Measurements from ENCODE around the gene HOXD8.

HOXD8 gene

DNA sequence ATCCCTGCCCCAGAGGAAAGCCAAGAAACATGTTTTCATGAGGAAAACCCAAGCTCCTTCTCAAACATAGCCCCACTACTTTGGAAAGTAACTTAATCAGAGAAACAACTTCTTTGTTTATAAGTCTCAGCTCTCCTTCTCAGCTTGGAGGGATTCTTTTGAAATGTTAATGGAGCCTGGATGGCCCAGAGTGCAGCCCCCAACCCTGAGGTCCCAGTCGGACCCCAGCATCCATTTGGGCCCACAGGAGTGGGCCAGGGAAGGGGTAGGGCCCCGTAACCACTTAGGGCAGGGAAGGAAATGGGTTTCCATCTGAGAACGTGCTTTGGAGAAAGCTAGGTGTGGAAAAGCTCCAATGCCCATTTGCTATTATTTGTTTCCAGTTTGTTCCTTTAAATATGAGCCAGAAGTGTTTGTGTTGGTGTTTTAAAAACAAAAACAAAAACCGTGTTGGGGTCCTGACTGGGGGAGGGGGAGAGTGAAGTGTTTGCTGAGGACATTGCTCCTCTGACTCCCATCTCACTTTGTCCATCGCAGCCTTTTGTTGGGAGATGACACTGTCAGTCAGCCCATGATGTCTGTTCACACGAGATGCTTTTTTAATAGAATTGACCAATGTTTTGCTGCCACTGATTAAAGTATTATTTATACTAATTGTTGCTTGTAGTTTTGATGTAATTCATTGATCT is 26.0 kb downstream of the HOXD8 start:
- H3K4me3 ChIP-seq (ENCODE audit: insufficient read depth, low read length, poor library complexity, severe bottlenecking), result no peak overlapping the region
- no peaks in the 10 kb centered on the region for H3F3A ChIP-seq (ENCODE audit: insufficient read depth)
- H3K27me3 ChIP-seq (ENCODE audit: low read length), result no peaks in the 10 kb centered on the region
- H3K9ac ChIP-seq (ENCODE audit: low read length), result no peak overlapping the region
- H3K4me2 ChIP-seq (ENCODE audit: low read depth, low read length, poor library complexity, severe bottlenecking), result no peak overlapping the region
- no peaks in the 10 kb centered on the region for H3K9me2 ChIP-seq (replicated peaks; ENCODE audit: insufficient read depth, low read length)
- no peak overlapping the region for H3K27ac ChIP-seq (ENCODE audit: low read depth, low read length)
- no peak overlapping the region for H2AFZ ChIP-seq (ENCODE audit: low read depth, low read length, severe bottlenecking)
- TF ChIP-seq EZH2phosphoT487 (conservative IDR thresholded peaks at IDR 0.05; ENCODE audit: low read length), result no peak
- TF ChIP-seq, protein P1, sequence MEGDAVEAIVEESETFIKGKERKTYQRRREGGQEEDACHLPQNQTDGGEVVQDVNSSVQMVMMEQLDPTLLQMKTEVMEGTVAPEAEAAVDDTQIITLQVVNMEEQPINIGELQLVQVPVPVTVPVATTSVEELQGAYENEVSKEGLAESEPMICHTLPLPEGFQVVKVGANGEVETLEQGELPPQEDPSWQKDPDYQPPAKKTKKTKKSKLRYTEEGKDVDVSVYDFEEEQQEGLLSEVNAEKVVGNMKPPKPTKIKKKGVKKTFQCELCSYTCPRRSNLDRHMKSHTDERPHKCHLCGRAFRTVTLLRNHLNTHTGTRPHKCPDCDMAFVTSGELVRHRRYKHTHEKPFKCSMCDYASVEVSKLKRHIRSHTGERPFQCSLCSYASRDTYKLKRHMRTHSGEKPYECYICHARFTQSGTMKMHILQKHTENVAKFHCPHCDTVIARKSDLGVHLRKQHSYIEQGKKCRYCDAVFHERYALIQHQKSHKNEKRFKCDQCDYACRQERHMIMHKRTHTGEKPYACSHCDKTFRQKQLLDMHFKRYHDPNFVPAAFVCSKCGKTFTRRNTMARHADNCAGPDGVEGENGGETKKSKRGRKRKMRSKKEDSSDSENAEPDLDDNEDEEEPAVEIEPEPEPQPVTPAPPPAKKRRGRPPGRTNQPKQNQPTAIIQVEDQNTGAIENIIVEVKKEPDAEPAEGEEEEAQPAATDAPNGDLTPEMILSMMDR (IDR thresholded peaks at IDR 0.05; ENCODE audit: insufficient read depth, low read length, poor library complexity, severe bottlenecking), result no peak
- H3K9me3 ChIP-seq (ENCODE audit: insufficient read depth, low read length), result no peaks in the 10 kb centered on the region
- no peaks in the 10 kb centered on the region for H3K79me2 ChIP-seq (ENCODE audit: insufficient read depth, low read length)
- no peaks in the 10 kb centered on the region for H4K20me1 ChIP-seq (ENCODE audit: low read depth, low read length)
- no peaks in the 10 kb centered on the region for H3K36me3 ChIP-seq (ENCODE audit: low read length)

DNA sequence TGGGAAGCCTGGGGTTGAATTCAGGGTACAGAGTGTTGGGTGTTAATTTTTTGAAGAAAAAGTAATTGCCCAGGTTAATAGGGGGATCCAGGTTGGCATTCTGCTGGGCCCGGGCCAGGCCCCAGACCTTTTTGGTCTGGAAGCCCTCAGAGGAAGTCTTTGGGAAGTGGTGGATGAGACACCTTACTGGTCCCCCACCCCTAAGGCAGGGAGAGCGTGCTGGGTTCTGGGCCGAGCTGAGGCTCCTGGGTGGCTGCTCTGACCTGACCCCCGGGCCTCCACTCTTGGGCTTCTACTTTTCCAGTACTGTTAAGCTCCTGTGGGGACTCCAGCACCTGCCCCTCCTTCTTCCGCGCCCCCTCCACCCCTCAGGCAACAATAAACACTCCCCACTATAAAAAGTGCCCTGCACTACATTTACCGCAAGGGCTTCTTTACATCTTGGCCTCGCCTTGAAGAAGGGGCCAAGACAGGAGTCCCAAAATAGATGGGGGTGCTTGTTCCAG is 26.8 kb downstream of the HOXD8 start:
- Histone ChIP-seq H3K9me3 (ENCODE audit: insufficient read depth, low read length) (no peaks in the 10 kb centered on the region), H3K27me3 (ENCODE audit: low read length) (no peaks in the 10 kb centered on the region), H3K36me3 (ENCODE audit: low read length) (no peaks in the 10 kb centered on the region), H2AFZ (ENCODE audit: low read depth, low read length, severe bottlenecking) (no peak overlapping the region), H3F3A (ENCODE audit: insufficient read depth) (no peaks in the 10 kb centered on the region), H4K20me1 (ENCODE audit: low read depth, low read length) (no peaks in the 10 kb centered on the region), H3K4me2 (ENCODE audit: low read depth, low read length, poor library complexity, severe bottlenecking) (no peak overlapping the region), H3K27ac (ENCODE audit: low read depth, low read length) (no peak overlapping the region), H3K79me2 (ENCODE audit: insufficient read depth, low read length) (no peaks in the 10 kb centered on the region), H3K4me3 (ENCODE audit: insufficient read depth, low read length, poor library complexity, severe bottlenecking) (no peak overlapping the region), H3K9ac (ENCODE audit: low read length) (no peak overlapping the region), H3K9me2 (replicated peaks; ENCODE audit: insufficient read depth, low read length) (no peaks in the 10 kb centered on the region)
- TF ChIP-seq EZH2phosphoT487 (conservative IDR thresholded peaks at IDR 0.05; ENCODE audit: low read length), result no peak
- TF ChIP-seq, protein P1 (IDR thresholded peaks at IDR 0.05; ENCODE audit: insufficient read depth, low read length, poor library complexity, severe bottlenecking), result no peak

DNA sequence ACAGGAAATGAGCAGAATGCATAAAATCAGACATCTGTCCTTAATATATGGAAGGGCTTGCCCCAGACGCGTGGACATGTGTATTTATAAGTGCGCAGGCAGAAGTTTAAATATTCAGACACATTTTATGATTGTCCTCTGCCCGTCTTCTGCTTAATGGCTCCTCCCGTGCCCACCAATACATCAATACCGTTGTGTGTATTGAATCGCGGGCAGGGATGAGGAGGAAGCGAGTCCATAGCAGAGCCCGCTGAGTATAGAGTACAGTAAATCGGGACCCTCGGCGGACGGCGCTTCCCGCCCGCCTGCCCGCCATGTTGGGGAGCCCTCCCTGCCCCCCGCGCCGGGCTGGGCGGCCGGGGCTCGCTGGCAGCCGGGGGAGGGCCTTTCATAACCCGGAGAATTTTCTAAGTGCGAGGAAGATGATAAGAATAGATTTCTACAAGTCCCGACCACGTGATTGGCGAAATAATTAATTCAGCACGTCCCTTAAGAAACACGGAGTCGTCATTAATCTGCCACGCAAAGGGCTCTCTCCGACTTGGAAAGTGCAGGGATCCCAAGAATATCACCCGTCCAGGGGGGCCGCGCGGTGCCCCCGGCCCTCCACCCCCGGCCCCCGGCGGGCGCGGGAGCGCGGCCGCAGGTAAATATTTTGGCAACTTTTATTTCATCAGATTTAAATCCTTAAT is 27.4 kb downstream of the HOXD8 start, which contains the start of gene HOXD3:
TSS of gene HOXD3 (plus strand) at position 501 of the 692 bp plus-strand sequence. CDS start 11,808 bp downstream, outside the sequence.
- Histone ChIP-seq H2AFZ (ENCODE audit: low read depth, low read length, severe bottlenecking) (no peak within 1 kb of the TSS), H3K4me2 (ENCODE audit: low read depth, low read length, poor library complexity, severe bottlenecking) (no peak within 1 kb of the TSS), H3K9me2 (replicated peaks; ENCODE audit: insufficient read depth, low read length) (no peaks in the 10 kb centered on the region), H3K4me3 (ENCODE audit: insufficient read depth, low read length, poor library complexity, severe bottlenecking) (no peak within 1 kb of the TSS), H4K20me1 (ENCODE audit: low read depth, low read length) (no peaks in the 10 kb centered on the region), H3K27me3 (ENCODE audit: low read length) (no peaks in the 10 kb centered on the region), H3K9ac (ENCODE audit: low read length) (no peak within 1 kb of the TSS), H3K27ac (ENCODE audit: low read depth, low read length) (no peak within 1 kb of the TSS), H3K36me3 (ENCODE audit: low read length) (no peaks in the 10 kb centered on the region), H3K9me3 (ENCODE audit: insufficient read depth, low read length) (no peaks in the 10 kb centered on the region), H3K79me2 (ENCODE audit: insufficient read depth, low read length) (no peaks in the 10 kb centered on the region), H3F3A (ENCODE audit: insufficient read depth) (no peaks in the 10 kb centered on the region)
- TF ChIP-seq, protein P1 (IDR thresholded peaks at IDR 0.05; ENCODE audit: insufficient read depth, low read length, poor library complexity, severe bottlenecking), result no peak
- no peak for TF ChIP-seq EZH2phosphoT487 (conservative IDR thresholded peaks at IDR 0.05; ENCODE audit: low read length)
